PC-9 (cell line): ENCODE measurements around the gene TIMM13.

Experiments
- CTCF ChIP-seq: fragments of 200-600 bp; sonication (generic); conservative IDR thresholded peaks from 2 replicates; pipeline ENCODE4 v1.6.1; 2017; ENCODE audit warnings: mixed run types, antibody characterized with exemption, mild to moderate bottlenecking, moderate library complexity
- EZH2 ChIP-seq: fragments of 200-600 bp; sonication (generic); IDR thresholded peaks from 2 replicates; pipeline ENCODE4 v1.8.0; 2017; ENCODE audit warnings: antibody characterized with exemption, low read depth

- TF ChIP-seq CTCF: no peak
- no peak for TF ChIP-seq EZH2
Measured at GRCh38 chr19:2454199-2454961, 27.0 kb upstream of the TIMM13 start.
